ENCODE data around the gene ASNSD1.

DNA sequence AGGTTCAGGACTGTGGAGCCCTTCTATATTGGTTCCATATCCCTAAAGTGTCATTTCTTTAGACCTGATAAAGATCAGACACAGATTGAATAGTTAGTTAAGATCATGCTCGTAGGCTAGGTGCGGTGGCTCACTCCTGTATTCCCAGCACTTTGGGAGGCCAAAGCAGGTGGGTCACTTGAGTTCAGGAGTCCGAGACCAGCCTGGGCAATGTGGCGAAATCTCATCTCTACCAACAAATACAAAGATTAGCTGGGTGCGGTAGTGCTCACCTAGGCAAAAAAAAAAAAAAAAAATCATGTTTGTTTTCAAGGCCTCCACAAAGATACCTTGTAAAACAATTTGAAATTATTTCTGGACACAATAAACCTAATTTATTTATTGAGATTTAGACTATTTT, 8.7 kb downstream of the ASNSD1 start:
- TF ChIP-seq, protein P1, sequence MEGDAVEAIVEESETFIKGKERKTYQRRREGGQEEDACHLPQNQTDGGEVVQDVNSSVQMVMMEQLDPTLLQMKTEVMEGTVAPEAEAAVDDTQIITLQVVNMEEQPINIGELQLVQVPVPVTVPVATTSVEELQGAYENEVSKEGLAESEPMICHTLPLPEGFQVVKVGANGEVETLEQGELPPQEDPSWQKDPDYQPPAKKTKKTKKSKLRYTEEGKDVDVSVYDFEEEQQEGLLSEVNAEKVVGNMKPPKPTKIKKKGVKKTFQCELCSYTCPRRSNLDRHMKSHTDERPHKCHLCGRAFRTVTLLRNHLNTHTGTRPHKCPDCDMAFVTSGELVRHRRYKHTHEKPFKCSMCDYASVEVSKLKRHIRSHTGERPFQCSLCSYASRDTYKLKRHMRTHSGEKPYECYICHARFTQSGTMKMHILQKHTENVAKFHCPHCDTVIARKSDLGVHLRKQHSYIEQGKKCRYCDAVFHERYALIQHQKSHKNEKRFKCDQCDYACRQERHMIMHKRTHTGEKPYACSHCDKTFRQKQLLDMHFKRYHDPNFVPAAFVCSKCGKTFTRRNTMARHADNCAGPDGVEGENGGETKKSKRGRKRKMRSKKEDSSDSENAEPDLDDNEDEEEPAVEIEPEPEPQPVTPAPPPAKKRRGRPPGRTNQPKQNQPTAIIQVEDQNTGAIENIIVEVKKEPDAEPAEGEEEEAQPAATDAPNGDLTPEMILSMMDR (IDR thresholded peaks at IDR 0.05): no peak
- no peak for TF ChIP-seq POLR2A (IDR thresholded peaks at IDR 0.05)

Data from right lobe of liver (tissue), 4 donors.